NCI-H446 treated with DMSO at 0.1 percent for 48 hours (cell line): ENCODE data around the gene LAIR1.
"Not testable (repeated sequence)": the region's sequence is repeated elsewhere in the genome, so short reads cannot be mapped to it uniquely, and the experiment has no call there.

Experiments used
- DNase-seq: peaks from one replicate; lab custom pipeline; 2025; lab: John Stamatoyannopoulos, UW

Gene LAIR1

GRCh38 chr19:54341295-54341694 lies 23.4 kb downstream of the LAIR1 start:
- no peak for DNase-seq

GRCh38 chr19:54339646-54340358 lies 24.9 kb downstream of the LAIR1 start:
- no peak for DNase-seq

GRCh38 chr19:54338521-54338920 lies 26.2 kb downstream of the LAIR1 start:
- DNase-seq, result no peak

GRCh38 chr19:54337858-54338230 lies 26.9 kb downstream of the LAIR1 start:
- DNase-seq, result no peak

- no peak for DNase-seq
Observed at GRCh38 chr19:54336893-54337857, 27.6 kb downstream of the LAIR1 start.

GRCh38 chr19:54335979-54336892 lies 28.5 kb downstream of the LAIR1 start:
- no peak for DNase-seq

- DNase-seq, result no peak
Observed at GRCh38 chr19:54335164-54335563, 29.6 kb downstream of the LAIR1 start.

DNA sequence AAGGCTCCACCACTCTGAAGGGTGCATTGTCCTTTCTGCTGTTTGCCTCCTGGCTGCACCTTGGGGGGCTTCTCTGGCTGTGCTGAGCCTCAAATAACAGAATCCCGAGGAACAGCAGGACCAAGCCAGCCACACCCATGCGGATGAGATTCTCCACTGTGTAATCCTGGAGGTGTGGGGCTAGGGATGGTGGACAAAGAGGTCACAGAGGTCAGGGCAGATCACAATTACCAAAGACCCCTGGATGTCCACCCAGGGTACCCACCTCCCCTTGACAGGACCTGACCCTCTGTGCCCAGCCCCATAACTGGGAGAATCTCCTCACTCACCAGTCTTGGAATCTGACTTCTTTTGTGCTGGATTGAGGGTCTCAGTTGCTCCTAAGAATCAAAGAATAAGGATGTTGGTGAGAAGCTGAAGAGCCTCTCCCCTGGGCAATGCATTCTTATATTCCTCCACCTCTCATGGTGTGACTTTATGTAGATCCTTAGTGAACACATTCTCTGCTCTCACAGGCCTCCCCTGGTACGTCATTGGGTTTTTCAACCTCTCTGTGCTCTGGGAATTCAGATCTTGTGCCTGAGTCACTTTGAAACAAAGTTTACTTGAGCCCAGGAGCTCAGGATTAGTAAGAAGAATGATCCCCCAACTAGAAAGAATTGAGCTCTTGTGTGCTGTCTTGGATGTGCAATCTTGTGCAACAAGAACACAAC lies 31.0 kb downstream of the LAIR1 start:
- no peak for DNase-seq

GRCh38 chr19:54332149-54332548 lies 32.6 kb downstream of the LAIR1 start:
- DNase-seq, result no peak

DNA sequence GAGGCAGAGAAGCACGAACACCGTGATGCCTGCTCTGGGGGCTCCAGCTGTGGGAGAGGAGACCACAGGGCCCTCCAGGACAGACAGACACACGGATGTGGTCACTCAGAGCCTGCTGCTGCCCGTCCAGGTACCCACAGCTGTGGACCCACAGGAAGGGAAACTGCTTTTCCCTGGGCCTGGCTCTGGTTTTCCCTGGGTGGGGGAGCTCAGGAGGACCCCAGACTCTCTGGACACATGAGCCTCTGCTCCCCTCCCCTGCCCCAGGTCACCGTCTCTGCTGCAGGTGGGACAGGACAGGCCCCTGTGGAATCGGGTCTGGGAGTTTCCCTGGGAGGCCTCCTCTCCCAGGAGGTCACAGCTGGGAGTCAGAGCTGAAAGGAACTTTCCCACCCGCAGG lies 33.1 kb downstream of the LAIR1 start:
- DNase-seq, result no peak

DNA sequence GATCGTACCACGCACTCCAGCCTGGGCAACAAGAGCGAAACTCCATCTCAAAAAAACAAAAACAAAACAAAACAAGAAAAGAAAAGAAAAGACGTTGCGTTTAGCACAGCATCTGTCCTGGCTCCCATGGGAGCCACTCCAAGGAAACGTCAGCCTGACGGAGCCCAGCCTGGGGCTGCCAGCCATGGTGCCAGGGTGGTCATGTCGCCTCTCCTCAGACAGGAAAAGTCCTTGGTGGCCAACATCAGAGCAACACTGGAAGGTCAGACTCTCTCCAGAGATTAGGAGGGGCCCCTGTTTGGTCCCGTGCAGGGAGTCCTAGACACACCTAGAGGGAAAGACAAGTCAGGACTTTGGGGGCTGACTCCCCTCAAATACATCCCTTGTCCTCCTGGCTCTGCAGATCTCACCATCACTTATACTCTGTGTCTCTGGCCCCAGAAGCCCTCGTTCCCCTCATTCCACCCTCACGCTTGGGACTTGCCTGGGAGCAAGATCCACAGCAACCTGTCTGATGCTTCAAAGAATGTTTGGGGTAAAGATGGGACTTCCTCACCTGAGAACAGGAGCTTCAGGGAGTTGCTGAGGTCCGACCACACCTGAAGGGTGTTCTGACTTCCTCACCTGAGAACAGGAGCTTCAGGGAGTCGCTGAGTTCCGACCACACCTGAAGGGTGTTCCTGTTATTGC lies 35.1 kb downstream of the LAIR1 start:
- DNase-seq, result no peak

- DNase-seq, result not testable (repeated sequence)
Observed at GRCh38 chr19:54328781-54329180, 36.0 kb downstream of the LAIR1 start.

- DNase-seq, result no peak
Observed at GRCh38 chr19:54325631-54326030, 39.1 kb downstream of the LAIR1 start.

DNA sequence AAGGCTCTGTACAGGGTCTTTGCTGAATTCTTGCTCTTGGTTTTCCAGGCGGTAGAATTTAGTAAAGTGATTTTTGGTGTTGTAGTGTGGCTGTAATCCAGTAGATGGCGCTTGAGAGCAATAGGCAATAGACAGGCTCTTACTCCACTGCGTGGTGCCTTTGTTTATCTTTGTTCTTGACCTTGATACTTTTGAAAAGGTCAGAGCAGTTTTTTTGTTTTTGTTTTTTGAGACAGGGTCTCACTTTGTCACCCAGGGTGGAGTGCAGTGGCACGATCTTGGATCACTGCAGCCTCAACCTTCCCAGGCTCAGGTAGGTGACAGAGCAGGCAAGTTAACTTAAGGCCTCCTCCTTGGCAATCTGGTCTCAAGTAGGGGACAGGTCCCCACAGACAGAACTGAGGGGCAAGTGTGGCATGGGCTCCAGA lies 39.5 kb downstream of the LAIR1 start:
- no peak for DNase-seq

GRCh38 chr19:54324071-54324470 lies 40.7 kb downstream of the LAIR1 start:
- no peak for DNase-seq

- DNase-seq, result not testable (repeated sequence)
Observed at GRCh38 chr19:54322934-54323333, 41.8 kb downstream of the LAIR1 start.

GRCh38 chr19:54322295-54322694 lies 42.4 kb downstream of the LAIR1 start:
- DNase-seq, result not testable (repeated sequence)

- DNase-seq, result no peak
Observed at GRCh38 chr19:54319892-54320670, 44.6 kb downstream of the LAIR1 start.

DNA sequence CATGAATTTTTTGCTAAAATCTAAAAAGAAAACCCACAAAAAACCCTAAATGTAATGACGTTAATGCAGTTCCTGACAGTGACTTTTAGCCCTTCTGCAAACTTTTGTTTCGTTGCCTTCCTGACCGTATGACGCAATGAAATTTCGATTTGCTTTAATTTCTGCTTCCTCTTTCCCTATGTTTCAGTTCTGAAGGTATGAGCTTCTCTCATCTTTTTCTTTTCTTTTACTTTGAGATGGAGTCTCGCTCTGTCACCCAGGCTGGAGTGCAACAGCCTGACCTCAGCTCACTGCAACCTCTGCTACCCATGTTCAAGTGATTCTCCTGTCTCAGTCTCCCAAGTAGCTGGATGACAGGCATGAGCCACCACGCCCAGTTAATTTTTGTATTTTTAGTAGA lies 45.7 kb downstream of the LAIR1 start:
- no peak for DNase-seq

DNA sequence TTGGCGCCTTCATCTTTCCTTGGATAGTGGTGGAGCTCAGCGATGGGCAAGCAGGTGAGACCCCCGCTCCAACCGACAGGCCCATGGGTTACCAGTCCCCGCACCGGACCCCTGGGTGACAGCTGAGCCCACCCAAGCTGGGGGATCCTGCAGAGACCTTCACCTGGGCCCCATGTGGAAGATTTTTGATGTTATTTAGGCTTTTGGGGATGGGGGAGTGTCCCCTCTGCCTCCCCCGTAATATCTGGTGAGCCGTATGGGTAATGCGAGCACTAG lies 46.8 kb downstream of the LAIR1 start:
- DNase-seq, result no peak
